ENCODE measurements around the gene ZNF609. TPM values are rescaled to one million over a fixed set of nuclear protein-coding genes. Genes with fewer than 3 reads are reported as not detected.

The ZNF609 gene
- polyA plus RNA-seq, 2 of the 4 experiments (the other 2 are of a cell fraction), result 19.6 to 39.9 TPM

DNA sequence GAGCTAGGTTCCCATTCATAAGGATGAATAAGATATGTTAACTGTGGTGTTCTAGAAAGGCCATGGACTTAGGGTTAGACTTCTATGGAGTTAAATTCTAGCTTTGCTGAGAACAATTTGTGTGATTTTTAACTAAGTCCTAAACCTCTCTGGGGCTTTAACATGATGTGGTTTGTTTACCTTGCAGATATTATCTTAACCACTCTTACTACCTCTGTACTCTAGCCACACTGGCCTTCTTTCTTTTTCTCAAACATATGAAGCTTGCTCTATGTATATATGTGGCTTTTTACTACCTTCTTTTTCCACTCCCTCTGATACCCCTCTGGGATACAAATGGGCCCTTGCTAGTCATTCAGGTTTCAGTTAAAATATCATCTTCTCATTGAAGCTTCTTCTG lies 108.4 kb downstream of the ZNF609 start:
- TF ChIP-seq JUN (IDR thresholded peaks at IDR 0.05) (no peak), HOXA7 (CRISPR knock-in tag; IDR thresholded peaks at IDR 0.05) (no peak), ZFP36 (IDR thresholded peaks at IDR 0.05; ENCODE audit: borderline replicate concordance, partially characterized antibody) (no peak), ZSCAN20 (CRISPR knock-in tag; IDR thresholded peaks at IDR 0.05) (no peak), JUNB (IDR thresholded peaks at IDR 0.05) (no peak), NFE2L2 (conservative IDR thresholded peaks at IDR 0.05; ENCODE audit: low read length) (no peak), ESRRA (IDR thresholded peaks at IDR 0.05; ENCODE audit: borderline replicate concordance, low read length) (no peak), CEBPB (IDR thresholded peaks at IDR 0.05) (no peak), HDAC2 (IDR thresholded peaks at IDR 0.05) (no peak), POLR2AphosphoS2 (conservative IDR thresholded peaks at IDR 0.05; ENCODE audit: low read length) (no peak)
- no peak for DNase-seq (ENCODE audit: low read depth in 1 of 2, low spot score in 1 of 2)
- CTCF ChIA-PET, result interaction anchor here (0.5 to 2.0 kb wide), 6 partner anchors 11 to 349 kb away, joined by 3 to 5 read pairs (median 3); no protein-coding TSS in a partner anchor
- Histone ChIP-seq H3K4me2 (0 out of 3 replicates have a peak overlapping the region, but pooled peaks have one; percentile 0), H3K9me3 (no peaks in the 10 kb centered on the region), H3K4me1 (peaks cover 27% of the 10 kb centered on the region), H3K27ac (no peak overlapping the region), H3K4me3 (no peak overlapping the region)
- FAIRE-seq, result no peak
- POLR2A ChIA-PET, result no interaction called here
- ATAC-seq, result no peak

- Histone ChIP-seq H3K4me3 (no peak overlapping the region), H3K4me2 (no peak overlapping the region), H3K4me1 (peaks cover 28% of the 10 kb centered on the region), H3K27ac (no peak overlapping the region), H3K9me3 (no peaks in the 10 kb centered on the region)
- DNase-seq (ENCODE audit: low read depth in 1 of 2, low spot score in 1 of 2) (no peak), FAIRE-seq (no peak), ATAC-seq (no peak)
- ChIA-PET POLR2A (no interaction called here), CTCF (no interaction called here)
- 87% methylated on average over 4 of the region's 4 CpGs for WGBS (ENCODE audit: missing lambda C conversion rate)
- TF ChIP-seq ZNF302 (CRISPR knock-in tag; IDR thresholded peaks at IDR 0.05) (no peak), KDM5A (IDR thresholded peaks at IDR 0.05) (no peak)
Measured at GRCh38 chr15:64571857-64572291, 111.5 kb downstream of the ZNF609 start.

DNA sequence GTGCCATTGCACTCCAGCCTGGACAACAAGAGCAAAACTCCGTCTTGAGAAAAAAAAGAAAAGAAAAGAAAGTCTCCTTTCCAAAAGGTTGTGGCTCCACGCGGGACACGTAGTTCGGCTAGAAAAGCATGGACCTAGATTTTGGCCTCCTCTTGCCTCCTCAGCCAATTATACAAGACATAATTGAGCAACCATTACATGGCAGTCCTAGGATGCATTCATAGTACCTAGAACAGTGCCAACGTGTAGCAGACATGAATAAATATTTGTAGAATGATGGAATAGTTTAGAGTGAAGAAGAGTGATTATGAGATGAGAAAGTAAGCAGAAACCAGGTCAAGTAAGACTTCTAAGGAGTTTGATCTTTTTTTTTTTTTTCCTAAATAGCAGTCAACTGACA lies 112.5 kb downstream of the ZNF609 start:
- WGBS (ENCODE audit: missing lambda C conversion rate), result 82% methylated on average over 6 of the region's 6 CpGs
- DNase-seq (ENCODE audit: low read depth in 1 of 2, low spot score in 1 of 2), result no peak
- ATAC-seq, result no peak
- Histone ChIP-seq H3K4me3 (no peak overlapping the region), H3K4me2 (no peak overlapping the region), H3K27ac (no peak overlapping the region), H3K4me1 (peaks cover 26% of the 10 kb centered on the region), H3K9me3 (no peaks in the 10 kb centered on the region)
- no peak for TF ChIP-seq SREBF2 (IDR thresholded peaks at IDR 0.05)
- TF ChIP-seq ZFP36 (IDR thresholded peaks at IDR 0.05; ENCODE audit: borderline replicate concordance, partially characterized antibody), result no peak
- FAIRE-seq, result no peak
- CTCF ChIA-PET, result interaction anchor here (0.6 kb wide), 1 partner anchor 314 kb away, joined by 5 read pairs; no protein-coding TSS in a partner anchor
- POLR2A ChIA-PET, result no interaction called here

GRCh38 chr15:64574301-64575017 lies 114.1 kb downstream of the ZNF609 start:
- DNase-seq (ENCODE audit: low read depth in 1 of 2, low spot score in 1 of 2), result peak in 1 of 2 experiments; percentile 25
- CTCF ChIA-PET, result interaction anchor here (0.6 to 1.1 kb wide), 3 partner anchors 68 to 184 kb away, joined by 3 to 4 read pairs (median 3); no protein-coding TSS in a partner anchor

More at GRCh38 chr15:64574301-64575017, 114.1 kb downstream of the ZNF609 start:
- TF ChIP-seq HMGXB4 (CRISPR knock-in tag; IDR thresholded peaks at IDR 0.05; ENCODE audit: borderline replicate concordance), result no peak
- no peak for TF ChIP-seq MYC (IDR thresholded peaks at IDR 0.05; ENCODE audit: borderline replicate concordance, low read length)
- no peak for TF ChIP-seq JUNB (IDR thresholded peaks at IDR 0.05)
- no peak for TF ChIP-seq MAX (IDR thresholded peaks at IDR 0.05)
- no peak for TF ChIP-seq ELK1 (IDR thresholded peaks at IDR 0.05; ENCODE audit: low read depth, low read length)
- TF ChIP-seq, protein P1, sequence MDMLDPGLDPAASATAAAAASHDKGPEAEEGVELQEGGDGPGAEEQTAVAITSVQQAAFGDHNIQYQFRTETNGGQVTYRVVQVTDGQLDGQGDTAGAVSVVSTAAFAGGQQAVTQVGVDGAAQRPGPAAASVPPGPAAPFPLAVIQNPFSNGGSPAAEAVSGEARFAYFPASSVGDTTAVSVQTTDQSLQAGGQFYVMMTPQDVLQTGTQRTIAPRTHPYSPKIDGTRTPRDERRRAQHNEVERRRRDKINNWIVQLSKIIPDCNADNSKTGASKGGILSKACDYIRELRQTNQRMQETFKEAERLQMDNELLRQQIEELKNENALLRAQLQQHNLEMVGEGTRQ (IDR thresholded peaks at IDR 0.05), result no peak
- Histone ChIP-seq H3K4me1 (peaks cover 14% of the 10 kb centered on the region), H3K4me3 (no peak overlapping the region), H3K9me3 (peaks cover 4% of the 10 kb centered on the region; the same call in 1 of the 3 replicates), H3K27ac (peak overlapping the region; percentile 24 to 25; a peak in 2 of 6 replicates), H3K4me2 (peak overlapping the region; percentile 35)
- POLR2A ChIA-PET, result interaction anchor here (0.7 kb wide), 1 partner anchor 251 kb away, joined by 8 read pairs; the partner anchor contains the start of gene PIF1
- WGBS (ENCODE audit: missing lambda C conversion rate), result 64% methylated on average over 1 of the region's 1 CpG
- ATAC-seq (peak; percentile 78 to 84; a peak in 5 of 6 replicates), FAIRE-seq (peak; percentile 18)

Data from A549 (cell line).